GM19468 (cell line): Measurements from ENCODE around the gene FOXD2.

Source experiments
- ATAC-seq: cut with Tn5 transposase; IDR thresholded peaks from one replicate; pipeline ENCODE4 v1.9.1; 2021; ENCODE audit warnings: mild to moderate bottlenecking, moderate library complexity, moderate number of reproducible peaks; ENCODE audit not compliant: unreplicated experiment; ENCODE audit errors: extremely low read depth

FOXD2 gene

DNA sequence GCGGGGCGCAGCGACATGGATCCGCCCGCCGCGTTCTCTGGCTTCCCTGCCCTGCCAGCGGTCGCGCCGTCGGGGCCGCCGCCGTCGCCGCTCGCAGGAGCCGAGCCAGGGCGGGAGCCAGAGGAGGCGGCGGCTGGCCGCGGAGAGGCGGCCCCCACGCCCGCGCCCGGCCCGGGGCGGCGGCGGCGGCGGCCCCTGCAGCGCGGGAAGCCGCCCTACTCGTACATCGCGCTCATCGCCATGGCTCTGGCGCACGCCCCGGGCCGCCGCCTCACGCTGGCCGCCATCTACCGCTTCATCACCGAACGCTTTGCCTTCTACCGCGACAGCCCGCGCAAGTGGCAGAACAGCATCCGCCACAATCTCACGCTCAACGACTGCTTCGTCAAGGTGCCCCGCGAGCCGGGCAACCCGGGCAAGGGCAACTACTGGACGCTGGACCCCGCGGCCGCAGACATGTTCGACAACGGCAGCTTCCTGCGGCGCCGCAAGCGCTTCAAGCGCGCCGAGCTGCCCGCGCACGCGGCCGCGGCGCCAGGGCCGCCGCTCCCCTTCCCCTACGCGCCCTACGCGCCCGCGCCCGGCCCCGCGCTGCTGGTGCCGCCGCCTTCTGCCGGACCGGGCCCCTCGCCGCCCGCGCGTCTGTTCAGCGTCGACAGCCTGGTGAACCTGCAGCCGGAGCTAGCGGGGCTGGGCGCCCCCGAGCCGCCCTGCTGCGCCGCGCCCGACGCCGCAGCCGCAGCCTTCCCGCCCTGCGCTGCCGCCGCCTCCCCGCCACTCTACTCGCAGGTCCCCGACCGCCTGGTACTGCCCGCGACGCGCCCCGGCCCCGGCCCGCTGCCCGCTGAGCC, 21.3 kb upstream of the FOXD2 start:
- ATAC-seq, result no peak

DNA sequence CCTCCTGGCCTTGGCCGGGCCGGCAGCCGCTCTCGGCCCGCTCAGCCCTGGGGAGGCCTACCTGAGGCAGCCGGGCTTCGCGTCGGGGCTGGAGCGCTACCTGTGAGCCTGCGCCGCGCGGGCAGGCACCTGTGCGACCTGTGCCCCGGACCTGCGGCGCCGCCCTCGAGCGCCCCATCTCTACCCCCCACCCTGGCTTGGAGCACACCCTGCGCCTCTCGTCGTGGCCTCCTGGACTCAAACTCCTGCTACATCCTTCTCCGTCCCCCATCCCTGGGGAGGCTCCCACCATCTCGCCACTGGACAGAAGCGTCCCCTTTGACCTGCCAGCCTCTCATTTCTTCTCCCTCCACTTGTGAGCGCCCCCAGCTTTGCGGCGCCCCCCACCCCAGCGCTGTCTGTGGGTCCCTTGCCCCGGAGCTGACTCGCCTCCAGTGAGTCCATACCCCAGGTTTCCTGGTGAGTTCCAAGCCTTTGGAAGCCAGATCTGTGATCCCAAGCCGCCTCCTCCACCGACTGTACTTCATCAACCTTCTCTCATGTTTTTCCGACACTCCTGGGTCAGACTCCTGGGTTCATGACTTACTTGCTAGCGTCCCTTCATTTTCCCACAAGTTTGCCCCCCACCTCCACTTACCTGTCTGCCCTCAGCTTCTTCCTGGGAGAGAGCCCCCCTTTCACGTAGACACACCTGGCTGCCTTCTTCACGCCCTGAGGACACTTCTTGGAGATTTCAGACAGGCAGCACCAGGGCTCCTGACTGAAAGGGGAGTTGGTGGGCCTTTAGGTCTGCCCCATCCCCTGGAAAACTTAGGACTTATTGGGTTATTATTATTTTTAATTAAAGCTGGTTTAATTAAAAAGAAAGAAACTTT, 20.4 kb upstream of the FOXD2 start:
- no peak for ATAC-seq

DNA sequence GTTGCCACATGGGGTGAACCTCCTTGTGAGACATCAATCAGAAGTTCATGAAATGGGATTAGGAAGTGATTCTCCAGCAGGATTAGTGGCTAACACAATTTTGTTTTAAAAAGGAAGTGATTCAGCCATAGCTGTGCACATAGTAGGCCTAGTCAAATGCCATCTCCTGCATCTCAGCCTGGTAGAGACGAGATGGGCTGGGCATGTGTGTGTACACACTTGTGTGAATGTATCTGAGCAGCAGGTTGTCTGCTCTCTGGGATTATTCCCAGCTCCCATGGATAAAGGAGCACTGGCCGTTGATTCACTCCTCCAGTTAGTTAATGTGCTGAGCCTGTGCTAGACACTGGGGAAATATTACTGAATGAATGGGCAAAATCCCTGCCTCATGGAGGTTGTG, 19.7 kb upstream of the FOXD2 start:
- no peak for ATAC-seq

DNA sequence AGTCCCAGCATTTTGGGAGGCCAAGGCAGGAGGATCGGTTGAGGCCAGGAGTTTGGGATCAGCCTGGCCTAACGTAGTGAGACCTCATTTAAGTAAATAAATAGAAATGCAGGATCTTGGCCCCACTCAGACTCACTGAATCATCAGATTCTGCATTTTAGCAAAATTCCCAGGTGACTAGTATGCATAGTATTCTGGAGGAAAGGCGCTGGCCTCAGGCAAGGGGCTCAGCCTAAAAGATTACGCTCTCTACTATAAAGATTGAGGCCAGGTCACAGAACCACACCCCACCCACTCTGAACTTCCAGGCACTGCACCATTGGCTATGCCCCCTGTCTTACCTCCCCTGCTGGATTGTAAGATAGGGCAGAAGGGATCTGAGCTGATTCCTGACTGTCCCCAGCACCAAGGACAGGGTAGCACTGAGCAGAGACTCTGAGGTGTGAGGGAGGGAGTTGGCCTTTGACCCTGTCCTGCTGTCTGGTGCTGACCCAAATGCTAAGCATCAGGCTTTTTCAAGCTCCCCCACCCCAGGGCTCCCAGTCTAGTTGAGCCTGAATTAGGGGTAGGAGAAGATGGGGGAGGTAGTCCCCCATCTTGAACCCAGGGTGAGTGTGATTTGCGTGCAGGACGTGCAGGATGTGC, 19.0 kb upstream of the FOXD2 start:
- ATAC-seq, result no peak

DNA sequence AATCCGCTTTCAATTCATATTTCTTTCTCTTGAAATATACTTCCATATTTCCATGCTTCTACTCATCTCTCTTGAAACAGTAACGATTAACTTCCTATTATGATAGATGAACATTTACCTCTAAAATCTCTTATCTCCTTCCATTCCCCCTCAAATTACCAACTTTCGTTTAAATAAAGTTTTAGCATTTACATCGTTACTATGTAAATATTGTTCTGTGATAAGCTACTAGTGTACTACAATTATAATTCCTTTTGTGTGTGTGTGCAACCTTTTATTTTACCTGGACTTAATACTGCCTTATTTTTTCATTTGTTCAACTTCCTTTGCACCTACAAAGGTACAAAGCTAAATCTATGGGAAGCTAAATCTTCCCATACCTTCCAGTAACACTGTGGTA, 17.3 kb upstream of the FOXD2 start:
- no peak for ATAC-seq

DNA sequence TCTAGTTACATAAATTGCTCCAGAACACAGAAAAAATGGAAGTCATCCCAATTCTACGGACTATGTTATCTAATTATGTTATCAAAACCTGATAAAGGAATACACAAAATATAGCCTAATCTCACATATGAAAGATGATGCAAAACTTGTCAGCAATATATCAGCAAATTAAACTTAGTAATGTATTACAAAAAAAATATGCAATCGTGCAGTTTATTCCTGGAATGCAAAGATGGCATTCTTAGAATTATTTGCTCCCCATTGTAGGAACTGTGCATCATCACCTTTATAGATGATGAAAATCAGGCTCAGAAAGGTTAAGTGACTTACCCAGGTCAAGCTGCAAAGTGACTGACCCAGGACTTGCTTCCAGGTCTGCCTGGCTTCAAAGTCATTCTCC, 14.0 kb upstream of the FOXD2 start:
- no peak for ATAC-seq

DNA sequence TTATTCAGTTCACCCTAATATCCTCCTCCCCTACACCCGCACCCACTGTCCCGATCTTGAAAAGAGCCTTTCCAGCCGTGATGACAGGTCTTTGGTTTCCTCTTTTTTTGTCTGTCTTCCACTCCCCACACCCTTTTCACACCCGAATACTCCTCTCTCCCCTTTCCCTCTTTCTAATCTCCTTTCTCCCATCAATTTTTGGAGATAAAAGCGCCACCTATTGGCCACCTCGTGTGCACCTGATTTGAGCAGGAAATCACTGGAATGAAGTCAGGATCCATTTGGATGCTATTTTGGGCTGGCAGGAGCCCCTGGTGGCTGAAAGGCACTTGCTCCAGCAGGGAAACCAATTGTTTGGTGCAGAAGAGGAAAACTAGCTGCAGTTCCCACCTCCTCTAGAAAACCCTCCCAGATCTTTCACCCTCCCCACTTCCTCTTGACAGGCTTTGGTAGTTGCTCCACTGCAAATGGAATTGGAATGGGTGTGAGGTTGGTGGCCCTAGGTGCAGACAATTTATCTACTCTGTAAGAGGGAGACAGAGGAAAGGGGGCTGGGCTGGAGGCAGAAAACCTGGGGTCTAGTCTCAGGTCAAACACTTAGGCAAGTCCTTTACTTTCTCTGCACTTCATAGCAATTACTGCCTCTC, 13.4 kb upstream of the FOXD2 start:
- no peak for ATAC-seq

DNA sequence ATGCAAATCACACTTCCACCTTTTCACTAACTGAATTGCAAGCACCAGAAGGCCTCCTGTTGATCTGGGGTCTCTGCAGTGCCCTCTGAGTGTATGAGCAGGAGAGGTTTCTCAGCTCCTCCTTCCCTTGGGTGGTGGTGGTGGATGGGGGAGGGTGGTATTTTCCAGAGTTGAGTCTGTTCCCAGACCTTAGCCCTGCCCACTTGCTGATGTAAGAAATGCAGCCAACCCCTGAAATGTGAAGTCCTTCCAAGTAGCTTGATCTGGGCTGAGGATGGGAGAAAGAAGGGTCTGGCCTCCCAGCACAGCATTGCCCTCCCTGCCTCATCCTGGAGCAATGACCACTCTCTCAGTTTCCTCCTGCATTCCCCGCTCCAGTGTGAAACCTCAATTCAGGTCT, 6.3 kb upstream of the FOXD2 start:
- no peak for ATAC-seq

DNA sequence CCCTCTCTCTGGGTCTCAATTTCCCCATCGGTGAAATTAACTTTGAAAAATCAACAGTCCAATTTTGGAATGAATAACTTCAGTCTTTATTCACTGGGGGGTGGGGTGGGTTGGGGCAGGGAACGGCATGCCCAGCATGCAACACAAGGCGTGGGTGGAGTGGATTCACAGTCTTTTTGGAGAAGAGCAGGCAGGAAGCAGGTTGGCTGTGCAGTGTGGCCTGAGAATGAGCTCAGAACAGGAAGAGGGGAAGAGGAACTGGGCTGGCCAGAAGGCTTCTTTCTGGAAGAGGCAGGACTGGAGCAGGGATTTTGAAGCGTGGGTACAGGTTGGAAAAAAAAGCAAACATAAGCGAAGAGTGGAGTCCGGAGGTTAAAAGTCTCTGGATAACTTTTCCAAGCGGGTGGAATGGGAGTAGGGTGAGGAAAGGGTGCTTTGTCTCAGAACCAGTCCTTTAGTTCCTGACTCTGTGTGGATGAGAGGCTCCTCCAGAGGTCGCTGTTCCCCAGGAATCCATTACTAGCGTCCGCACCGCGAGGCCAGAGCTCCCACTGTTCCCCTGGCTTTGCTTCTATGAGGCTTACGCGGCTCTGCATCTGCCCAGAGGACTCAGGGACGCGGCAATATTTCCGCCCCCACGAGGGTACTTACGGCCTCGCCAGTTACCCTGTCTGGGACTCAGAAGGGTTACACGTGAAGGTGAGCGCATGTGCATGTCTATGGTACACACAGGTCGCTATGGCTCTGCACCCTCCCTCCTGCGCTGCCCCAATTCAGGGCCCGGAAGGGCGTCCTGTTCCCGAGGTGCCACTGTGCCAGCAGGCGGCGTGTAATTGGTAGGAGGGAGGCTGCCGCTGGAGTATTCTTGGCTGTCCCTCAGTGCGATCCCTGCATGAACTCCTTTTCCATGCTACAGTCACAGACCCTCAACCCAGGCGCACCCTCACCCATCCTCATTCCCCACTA, 5.5 kb upstream of the FOXD2 start:
- peak; percentile 23 for ATAC-seq

DNA sequence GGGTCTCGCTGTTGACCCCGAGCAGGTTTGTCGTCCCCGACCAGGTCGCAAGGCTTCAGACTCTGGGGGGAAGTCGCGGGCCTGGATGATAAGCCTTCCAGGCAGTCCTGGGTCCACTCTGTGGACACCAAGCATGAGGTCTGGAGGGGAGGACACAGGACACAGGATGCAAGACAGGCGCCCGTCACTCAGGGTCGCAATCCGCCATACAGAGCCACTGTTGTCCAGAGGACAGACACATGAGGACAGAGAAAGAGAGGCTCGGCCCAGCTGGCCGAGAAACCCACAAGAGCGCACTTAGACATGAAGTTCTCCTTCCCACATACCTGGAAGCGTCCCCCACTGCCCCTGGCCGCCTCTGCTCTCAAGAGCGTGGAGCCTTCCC, 4.8 kb upstream of the FOXD2 start:
- ATAC-seq, result no peak

DNA sequence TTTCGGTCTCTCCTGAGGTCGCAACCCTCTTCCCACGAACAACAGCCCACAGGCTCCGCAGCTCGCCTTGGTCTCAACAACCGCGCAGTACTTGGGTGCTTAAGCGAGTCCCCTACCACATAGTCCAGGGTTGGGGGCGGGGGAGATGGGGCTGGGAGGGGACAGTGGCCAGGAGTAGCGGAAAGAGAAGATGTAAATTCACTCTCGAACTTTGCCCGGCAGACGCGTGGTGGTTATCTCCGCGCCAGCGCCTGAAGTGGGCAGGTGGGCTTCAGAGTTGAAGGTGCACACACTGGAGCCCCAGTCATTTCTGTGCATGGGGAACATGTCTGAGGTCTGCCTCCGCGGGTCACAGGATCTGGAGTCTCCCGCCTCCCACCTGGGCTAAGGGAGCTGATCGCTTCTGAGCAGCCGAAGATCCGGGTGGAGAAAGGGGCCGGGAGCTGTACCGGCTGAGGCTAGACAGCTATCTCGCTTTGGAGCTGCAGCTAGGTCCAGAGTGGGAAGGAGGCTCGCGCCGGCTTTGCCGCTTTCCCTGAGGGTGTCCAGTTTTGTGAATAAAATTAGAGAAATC, 4.3 kb upstream of the FOXD2 start:
- ATAC-seq, result no peak

DNA sequence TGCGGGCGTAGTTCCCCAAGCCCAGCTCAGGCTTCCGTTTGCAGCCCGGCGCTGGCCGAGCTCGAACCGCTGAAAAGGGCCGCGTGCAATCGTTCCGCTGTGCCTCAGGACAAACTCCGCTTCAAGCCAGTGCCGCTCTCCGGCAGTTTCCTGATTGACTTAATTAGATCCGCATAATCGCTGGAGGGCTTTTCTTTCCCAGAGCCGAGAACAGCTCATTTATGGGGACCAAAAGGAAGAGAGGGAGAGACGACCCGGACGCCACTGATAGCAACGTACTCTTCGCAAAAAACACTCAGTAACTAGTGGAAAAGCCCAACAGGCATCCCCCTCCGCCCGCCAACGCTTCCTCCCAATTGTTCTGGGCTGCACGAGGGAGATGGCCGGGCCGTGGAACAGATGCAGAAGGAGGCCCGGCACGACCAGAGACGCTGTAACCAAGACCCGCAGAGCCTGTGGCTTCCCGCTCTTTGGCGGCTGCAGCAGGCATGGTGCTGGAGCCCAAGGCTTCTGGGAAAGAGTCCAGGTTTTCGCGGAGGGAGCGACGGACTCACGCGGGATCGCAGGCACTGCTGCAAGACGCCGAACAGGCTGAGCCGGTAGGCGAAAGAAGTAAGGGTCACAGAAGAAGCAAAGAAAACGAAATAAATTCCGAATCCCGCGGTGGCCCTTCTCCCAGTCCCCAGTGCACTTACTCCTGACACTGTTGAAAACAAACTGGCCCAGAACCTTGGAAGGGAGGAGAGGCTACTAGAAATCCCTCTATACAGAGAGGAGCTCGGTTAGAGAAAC, 3.6 kb upstream of the FOXD2 start:
- no peak for ATAC-seq

DNA sequence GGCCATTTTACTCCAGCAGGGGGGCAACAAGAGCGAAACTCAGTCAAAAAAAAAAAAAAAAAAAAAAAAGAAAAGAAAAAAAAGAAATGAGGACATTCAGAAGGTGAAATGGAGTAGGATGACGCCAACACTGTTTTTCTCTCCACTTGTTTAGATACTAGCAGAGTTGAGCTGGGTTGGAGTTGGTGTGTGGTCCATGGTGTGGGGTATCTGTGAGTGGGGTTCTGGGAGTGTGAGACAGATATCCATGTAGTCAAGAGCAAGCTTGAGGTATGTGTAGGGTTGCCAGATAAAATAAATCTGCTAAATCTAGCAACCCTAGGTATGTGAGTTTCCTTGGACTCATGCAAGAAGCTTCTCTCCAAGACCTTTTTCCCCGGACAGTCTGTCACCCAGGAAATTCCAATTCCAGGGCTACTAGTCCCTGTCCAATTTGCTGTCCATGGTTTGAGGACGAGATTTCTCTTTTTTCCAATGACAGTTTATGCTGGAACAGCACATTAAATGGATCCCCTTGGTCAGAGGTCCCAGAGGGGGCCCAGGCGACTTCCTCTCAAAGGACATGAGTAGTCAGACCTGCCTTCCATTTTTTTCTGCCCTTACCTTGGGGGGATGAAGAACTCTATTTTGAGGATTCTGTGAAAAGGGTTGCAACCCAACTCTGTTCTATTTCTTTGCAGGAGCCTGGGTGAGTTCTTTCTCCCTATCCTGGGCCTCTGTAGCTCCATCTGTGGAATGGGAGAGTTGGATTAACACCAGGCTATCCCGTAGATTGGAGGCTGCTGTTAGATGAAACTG, 2.1 kb upstream of the FOXD2 start:
- ATAC-seq, result no peak

DNA sequence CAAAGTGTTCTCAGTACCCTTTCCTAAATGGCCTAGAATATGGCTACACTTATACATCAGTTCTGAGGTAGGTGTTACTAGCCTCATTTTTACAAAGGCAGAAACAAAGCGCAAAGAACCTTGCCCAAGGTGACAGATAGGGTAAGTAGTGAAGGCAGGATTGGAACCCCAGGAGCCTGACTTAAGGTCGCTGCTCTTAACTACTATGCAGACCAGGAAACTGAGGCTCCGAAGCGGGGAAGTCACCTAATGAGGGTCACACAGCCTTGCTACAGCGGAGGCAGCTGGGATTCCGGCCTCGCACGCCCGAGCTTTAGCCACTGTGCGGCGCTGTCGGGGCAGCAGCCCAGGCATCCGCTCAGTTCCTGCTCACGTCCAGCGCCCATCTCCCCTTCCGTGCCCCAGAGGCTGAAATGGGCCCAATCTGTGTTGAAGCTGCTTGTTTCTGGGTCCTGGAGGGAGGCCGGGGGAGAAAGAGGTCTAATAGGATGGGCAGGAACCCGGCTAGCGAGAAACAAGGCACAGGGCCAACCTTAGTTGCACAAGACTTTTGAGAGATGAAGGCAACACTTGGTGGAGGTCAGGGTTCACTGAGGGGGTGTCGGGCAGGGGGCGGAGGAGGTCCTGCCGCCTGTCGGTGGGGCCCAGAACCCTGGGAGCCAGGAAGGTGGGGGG, 1.4 kb upstream of the FOXD2 start:
- ATAC-seq, result no peak

DNA sequence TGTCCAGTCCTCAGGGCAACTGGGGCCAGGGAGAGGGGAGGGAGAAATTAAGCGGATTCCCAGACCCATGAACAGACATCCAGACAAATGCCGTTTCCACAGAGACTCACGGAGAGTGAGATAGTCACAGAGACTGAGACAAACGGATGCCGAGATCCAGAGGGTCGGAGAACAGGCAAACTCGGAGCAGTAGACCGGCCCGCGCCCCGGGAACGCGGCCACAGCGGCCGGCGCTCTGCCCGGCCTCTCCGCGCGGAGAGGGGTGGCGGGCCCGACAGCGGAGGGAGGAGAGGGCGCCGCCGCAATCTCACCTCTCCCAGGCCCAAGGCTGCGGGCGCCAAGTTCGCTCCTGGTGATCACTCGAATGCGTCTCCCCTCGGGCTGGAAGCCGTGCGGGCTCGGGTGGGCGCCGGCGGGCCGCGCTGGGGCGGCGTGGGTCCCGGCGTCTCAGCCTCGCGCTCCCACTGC, 831 bp upstream of the FOXD2 start:
- no peak for ATAC-seq

DNA sequence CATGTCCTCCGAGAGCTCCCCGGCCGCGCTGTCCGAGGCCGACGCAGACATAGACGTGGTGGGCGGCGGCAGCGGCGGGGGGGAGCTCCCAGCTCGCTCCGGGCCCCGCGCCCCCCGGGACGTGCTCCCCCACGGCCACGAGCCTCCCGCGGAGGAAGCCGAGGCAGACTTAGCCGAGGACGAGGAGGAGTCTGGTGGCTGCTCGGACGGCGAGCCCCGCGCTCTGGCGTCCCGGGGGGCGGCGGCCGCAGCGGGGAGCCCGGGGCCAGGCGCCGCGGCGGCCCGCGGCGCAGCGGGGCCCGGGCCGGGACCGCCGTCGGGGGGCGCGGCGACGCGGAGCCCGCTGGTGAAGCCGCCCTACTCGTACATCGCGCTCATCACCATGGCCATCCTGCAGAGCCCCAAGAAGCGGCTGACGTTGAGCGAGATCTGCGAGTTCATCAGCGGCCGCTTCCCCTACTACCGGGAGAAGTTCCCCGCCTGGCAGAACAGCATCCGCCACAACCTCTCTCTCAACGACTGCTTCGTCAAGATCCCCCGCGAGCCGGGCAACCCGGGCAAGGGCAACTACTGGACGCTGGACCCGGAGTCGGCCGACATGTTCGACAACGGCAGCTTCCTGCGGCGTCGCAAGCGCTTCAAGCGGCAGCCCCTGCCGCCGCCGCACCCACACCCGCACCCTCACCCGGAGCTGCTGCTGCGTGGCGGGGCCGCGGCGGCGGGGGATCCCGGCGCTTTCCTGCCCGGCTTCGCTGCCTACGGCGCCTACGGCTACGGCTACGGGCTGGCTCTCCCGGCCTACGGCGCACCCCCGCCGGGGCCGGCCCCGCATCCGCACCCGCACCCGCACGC, 547 bp downstream of the FOXD2 start:
- no peak for ATAC-seq
